ENCODE results near the gene OOSP4A. TPM values are rescaled to one million over a fixed set of nuclear protein-coding genes. Genes with fewer than 3 reads are reported as not detected.

OOSP4A gene
- total RNA-seq, 1 donor from 2014 or later, result not detected

DNA sequence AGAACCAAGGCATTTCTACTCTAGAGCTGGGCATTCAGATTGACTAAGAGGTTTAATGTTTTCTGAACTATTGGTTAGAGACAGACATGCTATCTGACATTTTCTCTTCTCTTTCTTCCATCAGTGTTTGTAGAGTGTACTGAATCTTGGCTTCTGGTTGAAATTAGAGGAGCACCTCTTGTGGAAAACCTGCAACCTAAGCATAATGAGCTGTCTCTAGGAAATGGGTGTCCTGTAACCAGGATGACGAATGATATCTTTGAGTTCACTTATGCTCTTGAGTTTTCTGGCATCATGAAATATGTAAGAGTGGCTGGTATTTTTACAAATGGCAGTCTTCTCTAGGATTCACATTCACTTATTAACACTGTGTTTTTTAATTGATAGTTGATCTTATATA is 19.4 kb downstream of the OOSP4A start:
- H3K4me2 ChIP-seq (ENCODE audit: low read length), result no peak overlapping the region
- no peak overlapping the region for H3K27ac Mint-ChIP-seq (ENCODE audit: unreplicated experiment)
- no peaks in the 10 kb centered on the region for H3K4me1 Mint-ChIP-seq (ENCODE audit: low read depth, unreplicated experiment)

GRCh38 chr11:59984368-59984767 is 20.5 kb downstream of the OOSP4A start:
- Histone ChIP-seq H2AFZ (ENCODE audit: low read depth, low read length) (no peak overlapping the region), H3K27ac (ENCODE audit: low read depth, low read length) (no peak overlapping the region), H3K9ac (ENCODE audit: low read length) (no peak overlapping the region), H3K9me3 (ENCODE audit: insufficient read depth, low read depth, low read length) (no peaks in the 10 kb centered on the region), H3K4me3 (ENCODE audit: insufficient read depth, low read depth, low read length) (no peak overlapping the region), H3K4me1 (ENCODE audit: insufficient read depth, low read length) (no peaks in the 10 kb centered on the region), H4K20me1 (ENCODE audit: insufficient read depth, low read length) (no peaks in the 10 kb centered on the region), H3K27me3 (ENCODE audit: insufficient read depth, low read length) (no peaks in the 10 kb centered on the region), H3K36me3 (ENCODE audit: insufficient read depth, low read length) (no peaks in the 10 kb centered on the region), H3K79me2 (ENCODE audit: insufficient read depth, low read length) (no peaks in the 10 kb centered on the region), H3K4me2 (ENCODE audit: low read length) (no peak overlapping the region)
- H3K27me3 Mint-ChIP-seq (ENCODE audit: low read depth, unreplicated experiment), result no peaks in the 10 kb centered on the region
- TF ChIP-seq, protein P1, sequence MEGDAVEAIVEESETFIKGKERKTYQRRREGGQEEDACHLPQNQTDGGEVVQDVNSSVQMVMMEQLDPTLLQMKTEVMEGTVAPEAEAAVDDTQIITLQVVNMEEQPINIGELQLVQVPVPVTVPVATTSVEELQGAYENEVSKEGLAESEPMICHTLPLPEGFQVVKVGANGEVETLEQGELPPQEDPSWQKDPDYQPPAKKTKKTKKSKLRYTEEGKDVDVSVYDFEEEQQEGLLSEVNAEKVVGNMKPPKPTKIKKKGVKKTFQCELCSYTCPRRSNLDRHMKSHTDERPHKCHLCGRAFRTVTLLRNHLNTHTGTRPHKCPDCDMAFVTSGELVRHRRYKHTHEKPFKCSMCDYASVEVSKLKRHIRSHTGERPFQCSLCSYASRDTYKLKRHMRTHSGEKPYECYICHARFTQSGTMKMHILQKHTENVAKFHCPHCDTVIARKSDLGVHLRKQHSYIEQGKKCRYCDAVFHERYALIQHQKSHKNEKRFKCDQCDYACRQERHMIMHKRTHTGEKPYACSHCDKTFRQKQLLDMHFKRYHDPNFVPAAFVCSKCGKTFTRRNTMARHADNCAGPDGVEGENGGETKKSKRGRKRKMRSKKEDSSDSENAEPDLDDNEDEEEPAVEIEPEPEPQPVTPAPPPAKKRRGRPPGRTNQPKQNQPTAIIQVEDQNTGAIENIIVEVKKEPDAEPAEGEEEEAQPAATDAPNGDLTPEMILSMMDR (IDR thresholded peaks at IDR 0.05; ENCODE audit: insufficient read depth, low read depth, low read length), result no peak
- TF ChIP-seq EZH2 (IDR thresholded peaks at IDR 0.05; ENCODE audit: insufficient read depth, low read length), result no peak
- H3K9me3 Mint-ChIP-seq (ENCODE audit: unreplicated experiment), result no peaks in the 10 kb centered on the region
- H3K27ac Mint-ChIP-seq (ENCODE audit: unreplicated experiment), result no peak overlapping the region
- H3K4me1 Mint-ChIP-seq (ENCODE audit: low read depth, unreplicated experiment), result no peaks in the 10 kb centered on the region
- DNase-seq (ENCODE audit: low read depth), result no peak
- no peak for FAIRE-seq
- no peak overlapping the region for H3K4me3 Mint-ChIP-seq (ENCODE audit: unreplicated experiment)
- H3K36me3 Mint-ChIP-seq (ENCODE audit: low read depth, unreplicated experiment), result no peaks in the 10 kb centered on the region

More for the DNA sequence above, 19.4 kb downstream of the OOSP4A start:
- H2AFZ ChIP-seq (ENCODE audit: low read depth, low read length), result no peak overlapping the region
- H3K9me3 Mint-ChIP-seq (ENCODE audit: unreplicated experiment), result no peaks in the 10 kb centered on the region
- H3K27me3 ChIP-seq (ENCODE audit: insufficient read depth, low read length), result no peaks in the 10 kb centered on the region
- H3K9me3 ChIP-seq (ENCODE audit: insufficient read depth, low read depth, low read length), result no peaks in the 10 kb centered on the region
- no peaks in the 10 kb centered on the region for H3K36me3 ChIP-seq (ENCODE audit: insufficient read depth, low read length)
- no peak overlapping the region for H3K4me3 Mint-ChIP-seq (ENCODE audit: unreplicated experiment)
- H3K9ac ChIP-seq (ENCODE audit: low read length), result no peak overlapping the region
- no peak for FAIRE-seq
- no peaks in the 10 kb centered on the region for H3K79me2 ChIP-seq (ENCODE audit: insufficient read depth, low read length)
- no peak overlapping the region for H3K27ac ChIP-seq (ENCODE audit: low read depth, low read length)
- DNase-seq (ENCODE audit: low read depth), result no peak
- no peaks in the 10 kb centered on the region for H3K36me3 Mint-ChIP-seq (ENCODE audit: low read depth, unreplicated experiment)
- H3K4me3 ChIP-seq (ENCODE audit: insufficient read depth, low read depth, low read length), result no peak overlapping the region
- H3K4me1 ChIP-seq (ENCODE audit: insufficient read depth, low read length), result no peaks in the 10 kb centered on the region
- H4K20me1 ChIP-seq (ENCODE audit: insufficient read depth, low read length), result no peaks in the 10 kb centered on the region
- TF ChIP-seq, protein P1 (IDR thresholded peaks at IDR 0.05; ENCODE audit: insufficient read depth, low read depth, low read length), result no peak
- no peak for TF ChIP-seq EZH2 (IDR thresholded peaks at IDR 0.05; ENCODE audit: insufficient read depth, low read length)
- no peaks in the 10 kb centered on the region for H3K27me3 Mint-ChIP-seq (ENCODE audit: low read depth, unreplicated experiment)

- H3K36me3 ChIP-seq (ENCODE audit: insufficient read depth, low read length), result no peaks in the 10 kb centered on the region
- no peak overlapping the region for H3K4me2 ChIP-seq (ENCODE audit: low read length)
- H3K4me1 ChIP-seq (ENCODE audit: insufficient read depth, low read length), result no peaks in the 10 kb centered on the region
- H3K4me3 ChIP-seq (ENCODE audit: insufficient read depth, low read depth, low read length), result no peak overlapping the region
- no peak overlapping the region for H3K4me3 Mint-ChIP-seq (ENCODE audit: unreplicated experiment)
- TF ChIP-seq EZH2 (IDR thresholded peaks at IDR 0.05; ENCODE audit: insufficient read depth, low read length), result no peak
- TF ChIP-seq, protein P1 (IDR thresholded peaks at IDR 0.05; ENCODE audit: insufficient read depth, low read depth, low read length), result no peak
- H3K9ac ChIP-seq (ENCODE audit: low read length), result no peak overlapping the region
- no peaks in the 10 kb centered on the region for H3K27me3 ChIP-seq (ENCODE audit: insufficient read depth, low read length)
- H3K79me2 ChIP-seq (ENCODE audit: insufficient read depth, low read length), result no peaks in the 10 kb centered on the region
- no peaks in the 10 kb centered on the region for H3K36me3 Mint-ChIP-seq (ENCODE audit: low read depth, unreplicated experiment)
- H4K20me1 ChIP-seq (ENCODE audit: insufficient read depth, low read length), result no peaks in the 10 kb centered on the region
- H3K9me3 Mint-ChIP-seq (ENCODE audit: unreplicated experiment), result peaks cover 6% of the 10 kb centered on the region
- H3K4me1 Mint-ChIP-seq (ENCODE audit: low read depth, unreplicated experiment), result no peaks in the 10 kb centered on the region
- H3K27ac Mint-ChIP-seq (ENCODE audit: unreplicated experiment), result no peak overlapping the region
- FAIRE-seq, result no peak
- no peak overlapping the region for H2AFZ ChIP-seq (ENCODE audit: low read depth, low read length)
- no peak for DNase-seq (ENCODE audit: low read depth)
- no peaks in the 10 kb centered on the region for H3K9me3 ChIP-seq (ENCODE audit: insufficient read depth, low read depth, low read length)
- H3K27me3 Mint-ChIP-seq (ENCODE audit: low read depth, unreplicated experiment), result no peaks in the 10 kb centered on the region
- no peak overlapping the region for H3K27ac ChIP-seq (ENCODE audit: low read depth, low read length)
Observed at GRCh38 chr11:59990421-59990820, 26.6 kb downstream of the OOSP4A start.

Measured in astrocyte (in vitro differentiated cells and primary cell).